Measurements from ENCODE around the gene APOL1.

DNA sequence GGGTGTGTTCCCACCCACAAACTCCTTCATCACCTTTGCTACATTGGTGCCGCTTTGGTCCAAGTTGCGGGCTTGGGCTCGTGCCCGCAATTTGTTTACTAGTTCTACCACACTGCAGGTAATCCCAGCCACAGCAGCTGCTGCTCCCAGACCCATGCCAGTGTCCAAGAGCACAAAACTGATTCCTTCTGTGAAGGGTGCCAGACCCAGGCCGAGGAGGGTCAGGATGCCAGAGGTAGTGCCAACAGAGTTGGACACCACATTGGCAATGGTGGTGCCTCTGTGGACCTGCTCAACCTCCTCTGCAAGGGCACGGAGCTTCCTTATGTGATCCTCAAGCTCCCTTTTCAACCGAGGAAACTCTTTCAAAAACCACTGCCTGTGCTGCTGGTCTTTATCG is 25.1 kb upstream of the APOL1 start:
- TF ChIP-seq POLR2A (IDR thresholded peaks at IDR 0.05): no peak
- TF ChIP-seq, protein P1, sequence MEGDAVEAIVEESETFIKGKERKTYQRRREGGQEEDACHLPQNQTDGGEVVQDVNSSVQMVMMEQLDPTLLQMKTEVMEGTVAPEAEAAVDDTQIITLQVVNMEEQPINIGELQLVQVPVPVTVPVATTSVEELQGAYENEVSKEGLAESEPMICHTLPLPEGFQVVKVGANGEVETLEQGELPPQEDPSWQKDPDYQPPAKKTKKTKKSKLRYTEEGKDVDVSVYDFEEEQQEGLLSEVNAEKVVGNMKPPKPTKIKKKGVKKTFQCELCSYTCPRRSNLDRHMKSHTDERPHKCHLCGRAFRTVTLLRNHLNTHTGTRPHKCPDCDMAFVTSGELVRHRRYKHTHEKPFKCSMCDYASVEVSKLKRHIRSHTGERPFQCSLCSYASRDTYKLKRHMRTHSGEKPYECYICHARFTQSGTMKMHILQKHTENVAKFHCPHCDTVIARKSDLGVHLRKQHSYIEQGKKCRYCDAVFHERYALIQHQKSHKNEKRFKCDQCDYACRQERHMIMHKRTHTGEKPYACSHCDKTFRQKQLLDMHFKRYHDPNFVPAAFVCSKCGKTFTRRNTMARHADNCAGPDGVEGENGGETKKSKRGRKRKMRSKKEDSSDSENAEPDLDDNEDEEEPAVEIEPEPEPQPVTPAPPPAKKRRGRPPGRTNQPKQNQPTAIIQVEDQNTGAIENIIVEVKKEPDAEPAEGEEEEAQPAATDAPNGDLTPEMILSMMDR (IDR thresholded peaks at IDR 0.05 in 8 of 11, conservative IDR thresholded peaks at IDR 0.05 in 3 of 11): no peak
